ENCODE data around the gene SLC17A9. TPM values are rescaled to one million over a fixed set of nuclear protein-coding genes. Genes with fewer than 3 reads are reported as not detected.

The SLC17A9 gene
- total RNA-seq, 1 experiment from 2014 or later = not detected

GRCh38 chr20:62994869-62995281, 42.4 kb downstream of the SLC17A9 start:
- H3K36me3 ChIP-seq (ENCODE audit: low read depth, low read length) = no peaks in the 10 kb centered on the region
- H3K4me2 ChIP-seq (ENCODE audit: low read length) = no peak overlapping the region
- H2AFZ ChIP-seq (ENCODE audit: low read length) = no peak overlapping the region
- no peaks in the 10 kb centered on the region for H3K9me2 ChIP-seq (replicated peaks; ENCODE audit: low read length)
- POLR2A ChIA-PET (ENCODE audit: unreplicated experiment) = no interaction called here
- no peaks in the 10 kb centered on the region for H3K9me3 ChIP-seq (ENCODE audit: low read length)
- TF ChIP-seq, protein P1, sequence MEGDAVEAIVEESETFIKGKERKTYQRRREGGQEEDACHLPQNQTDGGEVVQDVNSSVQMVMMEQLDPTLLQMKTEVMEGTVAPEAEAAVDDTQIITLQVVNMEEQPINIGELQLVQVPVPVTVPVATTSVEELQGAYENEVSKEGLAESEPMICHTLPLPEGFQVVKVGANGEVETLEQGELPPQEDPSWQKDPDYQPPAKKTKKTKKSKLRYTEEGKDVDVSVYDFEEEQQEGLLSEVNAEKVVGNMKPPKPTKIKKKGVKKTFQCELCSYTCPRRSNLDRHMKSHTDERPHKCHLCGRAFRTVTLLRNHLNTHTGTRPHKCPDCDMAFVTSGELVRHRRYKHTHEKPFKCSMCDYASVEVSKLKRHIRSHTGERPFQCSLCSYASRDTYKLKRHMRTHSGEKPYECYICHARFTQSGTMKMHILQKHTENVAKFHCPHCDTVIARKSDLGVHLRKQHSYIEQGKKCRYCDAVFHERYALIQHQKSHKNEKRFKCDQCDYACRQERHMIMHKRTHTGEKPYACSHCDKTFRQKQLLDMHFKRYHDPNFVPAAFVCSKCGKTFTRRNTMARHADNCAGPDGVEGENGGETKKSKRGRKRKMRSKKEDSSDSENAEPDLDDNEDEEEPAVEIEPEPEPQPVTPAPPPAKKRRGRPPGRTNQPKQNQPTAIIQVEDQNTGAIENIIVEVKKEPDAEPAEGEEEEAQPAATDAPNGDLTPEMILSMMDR (conservative IDR thresholded peaks at IDR 0.05; ENCODE audit: low read depth, low read length) = no peak
- TF ChIP-seq EZH2phosphoT487 (IDR thresholded peaks at IDR 0.05; ENCODE audit: borderline replicate concordance, low read length) = no peak
- no peak for TF ChIP-seq EZH2 (IDR thresholded peaks at IDR 0.05; ENCODE audit: low read length, unreplicated experiment)
- H3K4me3 ChIP-seq (ENCODE audit: low read length) = no peak overlapping the region
- no peaks in the 10 kb centered on the region for H3F3A ChIP-seq (ENCODE audit: low read length, unreplicated experiment)
- H3K4me1 ChIP-seq (ENCODE audit: insufficient read depth, low read length) = no peaks in the 10 kb centered on the region
- DNase-seq = no peak
- H3K79me2 ChIP-seq (ENCODE audit: low read length) = no peaks in the 10 kb centered on the region
- no peaks in the 10 kb centered on the region for H4K20me1 ChIP-seq (ENCODE audit: low read length)
- H3K27me3 ChIP-seq (ENCODE audit: low read length) = peaks cover 21% of the 10 kb centered on the region
- no peak overlapping the region for H3K9ac ChIP-seq (ENCODE audit: low read length)
- no peak overlapping the region for H3K27ac ChIP-seq (ENCODE audit: low read length)
- ATAC-seq = no peak
- intact Hi-C loops (cut with micrococcal nuclease) = no loop called here
- CTCF ChIA-PET = no interaction called here
- BruUV-seq (replicated peaks) = no TSS peak

GRCh38 chr20:62995481-62995880, 43.0 kb downstream of the SLC17A9 start:
- ChIA-PET CTCF (no interaction called here), POLR2A (ENCODE audit: unreplicated experiment) (interaction anchor here (0.6 kb wide), 1 partner anchor 229 kb away, joined by 7 read pairs; no protein-coding TSS in a partner anchor)
- DNase-seq (no peak), ATAC-seq (no peak)
- Histone ChIP-seq H3F3A (ENCODE audit: low read length, unreplicated experiment) (no peaks in the 10 kb centered on the region), H4K20me1 (ENCODE audit: low read length) (no peaks in the 10 kb centered on the region), H3K27me3 (ENCODE audit: low read length) (peaks cover 21% of the 10 kb centered on the region), H2AFZ (ENCODE audit: low read length) (no peak overlapping the region), H3K9me3 (ENCODE audit: low read length) (no peaks in the 10 kb centered on the region), H3K4me3 (ENCODE audit: low read length) (no peak overlapping the region), H3K9me2 (replicated peaks; ENCODE audit: low read length) (no peaks in the 10 kb centered on the region), H3K36me3 (ENCODE audit: low read depth, low read length) (no peaks in the 10 kb centered on the region), H3K79me2 (ENCODE audit: low read length) (no peaks in the 10 kb centered on the region), H3K4me1 (ENCODE audit: insufficient read depth, low read length) (no peaks in the 10 kb centered on the region), H3K4me2 (ENCODE audit: low read length) (no peak overlapping the region), H3K9ac (ENCODE audit: low read length) (no peak overlapping the region), H3K27ac (ENCODE audit: low read length) (no peak overlapping the region)
- intact Hi-C loops (cut with micrococcal nuclease) = no loop called here
- TF ChIP-seq EZH2 (IDR thresholded peaks at IDR 0.05; ENCODE audit: low read length, unreplicated experiment) (no peak), EZH2phosphoT487 (IDR thresholded peaks at IDR 0.05; ENCODE audit: borderline replicate concordance, low read length) (no peak)
- TF ChIP-seq, protein P1 (conservative IDR thresholded peaks at IDR 0.05; ENCODE audit: low read depth, low read length) = no peak
- no TSS peak for BruUV-seq (replicated peaks)

DNA sequence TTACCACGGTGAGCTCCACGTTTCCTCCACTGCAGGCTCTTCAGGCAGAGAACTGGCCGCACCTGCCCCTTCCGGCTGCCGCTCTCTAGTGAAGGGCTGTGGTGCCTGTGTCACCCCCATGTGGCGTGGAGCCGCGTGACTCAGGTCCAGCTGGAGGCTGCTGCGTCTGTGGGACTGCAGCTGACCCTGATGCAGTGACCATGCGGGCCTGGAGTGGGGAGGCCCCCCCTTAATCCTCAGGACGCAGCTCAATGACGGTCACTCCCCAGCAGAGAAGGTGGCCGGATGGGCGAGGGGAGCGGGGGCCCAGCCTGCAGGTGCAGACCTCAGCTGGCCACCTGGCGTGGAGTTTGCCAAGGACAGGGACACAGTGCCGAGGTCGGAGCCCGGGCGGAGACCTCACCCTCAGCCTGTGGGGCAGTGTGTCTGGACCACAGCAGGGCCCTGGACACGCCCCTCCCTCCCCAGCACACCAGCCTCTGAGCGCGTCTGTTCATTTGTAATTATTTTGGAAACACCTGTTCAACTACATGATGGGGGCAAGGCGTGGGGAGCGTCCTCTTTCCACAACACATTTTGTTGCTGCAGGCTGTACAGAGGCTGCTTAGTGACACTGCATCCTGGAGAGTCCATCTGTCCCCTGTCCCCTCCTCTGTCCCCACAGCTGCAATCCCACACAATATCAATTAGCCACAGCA, 43.5 kb downstream of the SLC17A9 start:
- intact Hi-C loops (cut with micrococcal nuclease) = no loop called here
- Histone ChIP-seq H3K36me3 (ENCODE audit: low read depth, low read length) (no peaks in the 10 kb centered on the region), H3K4me3 (ENCODE audit: low read length) (no peak overlapping the region), H3K27ac (ENCODE audit: low read length) (no peak overlapping the region), H2AFZ (ENCODE audit: low read length) (no peak overlapping the region), H4K20me1 (ENCODE audit: low read length) (no peaks in the 10 kb centered on the region), H3K9ac (ENCODE audit: low read length) (no peak overlapping the region), H3F3A (ENCODE audit: low read length, unreplicated experiment) (no peaks in the 10 kb centered on the region), H3K27me3 (ENCODE audit: low read length) (peaks cover 16% of the 10 kb centered on the region), H3K79me2 (ENCODE audit: low read length) (no peaks in the 10 kb centered on the region), H3K9me3 (ENCODE audit: low read length) (no peaks in the 10 kb centered on the region), H3K9me2 (replicated peaks; ENCODE audit: low read length) (no peaks in the 10 kb centered on the region), H3K4me2 (ENCODE audit: low read length) (no peak overlapping the region), H3K4me1 (ENCODE audit: insufficient read depth, low read length) (no peaks in the 10 kb centered on the region)
- no peak for ATAC-seq
- ChIA-PET CTCF (no interaction called here), POLR2A (ENCODE audit: unreplicated experiment) (interaction anchor here (0.6 kb wide), 1 partner anchor 228 kb away, joined by 7 read pairs; no protein-coding TSS in a partner anchor)
- no TSS peak for BruUV-seq (replicated peaks)
- no peak for DNase-seq
- TF ChIP-seq, protein P1 (conservative IDR thresholded peaks at IDR 0.05; ENCODE audit: low read depth, low read length) = no peak
- TF ChIP-seq EZH2phosphoT487 (IDR thresholded peaks at IDR 0.05; ENCODE audit: borderline replicate concordance, low read length) (no peak), EZH2 (IDR thresholded peaks at IDR 0.05; ENCODE audit: low read length, unreplicated experiment) (no peak)
